LHCN-M2 (cell line): ENCODE data around the gene MID2. TPM values are rescaled to one million over a fixed set of nuclear protein-coding genes. Genes with fewer than 3 reads are reported as not detected.
"Not testable (repeated sequence)": the region's sequence is repeated elsewhere in the genome, so short reads cannot be mapped to it uniquely, and the experiment has no call there.

Experiments
- DNase-seq: peaks from one replicate; pipeline ENCODE4 v3.0.0-alpha.2; 2012; ENCODE audit warnings: low read depth
- total RNA-seq: library from RNA; depleted of rRNA; stranded (reverse); fragments of >200 nt; gene quantifications from 2 replicates; pipeline ENCODE4 v1.2.3, GENCODE V29; 2014

MID2 gene
- total RNA-seq, 1 experiment from 2014 or later: 8.8 TPM

DNA sequence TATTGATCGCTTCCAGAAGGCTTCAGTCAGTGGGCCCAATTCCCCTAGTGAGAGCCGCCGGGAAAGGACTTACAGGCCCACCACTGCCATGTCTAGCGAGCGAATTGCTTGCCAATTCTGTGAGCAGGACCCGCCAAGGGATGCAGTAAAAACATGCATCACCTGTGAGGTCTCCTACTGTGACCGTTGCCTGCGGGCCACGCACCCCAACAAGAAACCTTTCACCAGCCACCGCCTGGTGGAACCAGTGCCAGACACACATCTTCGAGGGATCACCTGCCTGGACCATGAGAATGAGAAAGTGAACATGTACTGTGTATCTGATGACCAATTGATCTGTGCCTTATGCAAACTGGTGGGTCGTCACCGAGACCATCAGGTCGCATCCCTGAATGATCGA, 15.3 kb downstream of the MID2 start:
- no peak for DNase-seq

DNA sequence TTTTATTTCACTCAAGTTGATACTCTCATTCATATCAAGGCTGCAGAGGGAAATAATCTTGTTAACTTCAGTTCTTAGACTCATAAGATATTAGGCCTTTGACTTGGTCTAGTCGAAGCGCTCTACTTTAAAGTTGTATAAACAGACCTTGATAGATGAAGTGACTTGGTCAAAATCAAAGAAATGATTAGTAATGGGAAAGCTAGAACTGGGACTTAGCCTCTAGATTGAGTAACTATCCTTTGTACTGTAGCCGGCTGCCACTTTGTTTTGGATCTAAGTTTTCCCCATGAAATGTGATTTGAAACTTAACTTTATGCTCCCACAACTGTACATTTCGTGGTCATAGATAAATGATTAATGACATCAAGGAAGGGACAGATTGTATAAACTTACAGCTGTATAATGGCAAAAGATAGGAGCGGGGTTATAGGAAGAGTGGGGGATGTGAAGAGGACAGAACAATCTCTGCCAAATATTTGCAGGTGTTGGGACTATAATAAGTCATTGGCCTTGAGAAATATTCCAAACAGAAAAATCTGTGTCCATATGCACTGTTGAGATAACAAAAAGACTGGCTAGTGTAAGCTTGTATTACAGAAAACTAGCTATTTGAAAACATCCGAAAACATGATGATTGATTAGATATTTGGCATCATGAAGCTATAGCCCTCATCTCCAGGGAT, 17.2 kb downstream of the MID2 start:
- no peak for DNase-seq

DNA sequence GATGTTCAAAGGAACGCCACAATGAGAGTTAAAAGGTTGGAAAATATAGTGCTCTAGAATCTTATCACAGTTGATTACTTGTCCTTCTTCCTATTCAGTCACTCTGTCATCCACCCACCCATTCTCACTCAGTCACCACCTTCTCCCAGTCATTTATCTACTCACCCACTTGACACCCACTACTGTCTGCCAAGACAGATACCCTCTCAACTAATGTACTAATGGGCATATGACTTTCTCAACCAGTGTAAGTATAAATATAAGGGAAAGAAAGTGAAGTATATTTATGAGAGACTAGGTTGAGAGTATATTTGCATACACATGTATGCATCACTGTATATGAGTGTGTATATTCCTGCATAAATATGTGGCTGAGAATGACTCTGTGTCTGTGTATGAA, 20.0 kb downstream of the MID2 start:
- DNase-seq: no peak

DNA sequence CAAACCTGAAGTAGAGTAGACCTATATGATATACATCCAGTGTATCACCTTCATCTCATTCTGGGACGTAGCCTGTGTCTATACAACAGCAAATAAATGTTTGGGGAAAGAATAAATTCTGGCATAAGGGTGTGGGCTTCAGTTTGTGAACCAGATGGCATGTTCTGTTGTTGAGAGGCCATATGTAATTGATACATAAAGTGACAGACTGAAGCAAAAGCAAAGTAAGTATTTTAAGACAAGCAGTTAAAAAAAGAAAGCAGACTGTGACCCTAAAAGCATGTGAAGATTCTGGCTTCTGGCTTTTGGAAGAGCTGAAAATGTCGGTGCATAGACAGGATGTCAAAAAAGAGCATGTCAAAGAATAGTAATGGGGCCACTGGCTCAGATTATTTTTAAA, 22.9 kb downstream of the MID2 start:
- no peak for DNase-seq

DNA sequence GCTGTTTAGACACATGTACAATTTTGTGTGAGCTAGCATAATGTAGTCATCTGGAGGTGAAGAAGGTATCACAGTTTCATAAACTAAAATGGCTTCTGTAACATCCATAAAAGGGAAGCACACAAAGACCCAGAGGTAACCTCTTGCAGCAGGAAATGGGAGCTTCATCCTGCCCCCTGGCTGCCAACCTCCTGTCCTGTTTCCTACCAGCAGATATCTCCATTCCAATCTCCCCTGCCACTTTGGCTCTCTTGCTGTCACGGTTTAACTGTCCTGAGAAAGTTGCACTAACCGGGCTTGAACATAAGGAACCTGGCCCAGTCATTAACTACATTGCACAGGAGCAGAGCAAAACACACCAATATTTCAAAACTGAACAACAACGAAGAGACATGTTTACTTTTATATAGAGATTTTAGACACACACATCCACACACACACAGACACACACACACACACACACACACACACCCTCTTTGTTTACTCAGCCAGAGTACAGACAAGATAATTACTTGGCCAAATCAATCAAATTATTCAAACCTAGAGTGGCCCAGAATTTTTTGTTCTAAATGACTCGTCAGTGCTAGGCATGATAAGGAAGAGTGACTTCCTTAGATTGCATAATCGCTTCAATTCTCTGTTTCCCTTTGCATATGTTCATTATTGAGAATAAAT, 24.2 kb downstream of the MID2 start:
- peak; percentile 31 for DNase-seq

DNA sequence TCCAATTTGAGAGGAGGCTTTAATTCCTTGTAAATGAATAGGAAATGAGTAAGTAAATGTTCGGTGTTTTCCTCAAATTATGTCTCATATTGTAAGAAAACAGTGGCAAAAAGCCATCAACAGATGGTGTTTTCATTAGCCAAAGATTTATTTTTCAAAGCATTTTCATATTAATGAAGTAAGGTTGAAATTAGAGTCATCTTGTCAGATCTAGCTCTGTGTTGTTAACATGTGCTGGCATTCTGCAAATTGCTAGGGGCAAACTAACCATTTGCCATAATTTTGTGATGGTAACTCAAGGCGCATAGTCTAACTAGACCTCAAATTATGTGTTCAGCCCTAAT, 24.7 kb downstream of the MID2 start:
- no peak for DNase-seq

DNA sequence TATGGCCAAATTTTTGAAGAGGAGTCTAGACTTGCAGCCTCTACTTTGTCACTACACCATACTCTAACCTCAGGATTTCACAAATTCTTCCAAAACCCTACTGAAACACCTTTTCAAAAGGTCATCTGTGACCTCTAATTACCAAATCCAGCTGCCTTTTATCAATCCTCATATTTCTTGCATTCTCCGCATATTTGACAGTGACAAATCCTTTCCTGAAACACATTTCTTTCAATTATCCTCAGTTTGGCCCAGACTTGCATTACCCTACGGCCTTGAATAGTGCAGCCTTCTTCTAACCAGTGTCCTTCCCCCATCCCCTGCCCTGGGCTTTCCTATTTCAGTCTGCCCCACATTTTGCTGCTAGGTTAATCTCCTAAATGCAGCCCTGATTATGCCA, 25.5 kb downstream of the MID2 start:
- DNase-seq: no peak

DNA sequence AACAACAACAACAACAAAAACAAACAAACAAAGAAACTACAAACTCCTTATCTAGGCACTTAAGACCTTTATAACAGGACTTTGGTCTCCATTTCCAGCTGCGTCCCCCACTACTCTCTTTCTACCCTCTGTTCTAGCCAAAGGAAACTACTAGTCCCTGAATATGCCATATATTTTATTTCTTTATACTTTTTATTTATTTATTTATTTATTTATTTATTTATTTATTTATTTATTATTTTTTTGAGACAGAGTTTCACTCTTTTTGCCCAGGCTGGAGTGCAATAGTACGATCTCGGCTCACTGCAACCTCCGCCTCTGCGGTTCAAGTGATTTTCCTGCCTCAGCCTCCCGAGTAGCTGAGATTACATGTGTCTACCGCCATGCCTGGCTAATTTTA, 26.0 kb downstream of the MID2 start:
- not testable (repeated sequence) for DNase-seq

DNA sequence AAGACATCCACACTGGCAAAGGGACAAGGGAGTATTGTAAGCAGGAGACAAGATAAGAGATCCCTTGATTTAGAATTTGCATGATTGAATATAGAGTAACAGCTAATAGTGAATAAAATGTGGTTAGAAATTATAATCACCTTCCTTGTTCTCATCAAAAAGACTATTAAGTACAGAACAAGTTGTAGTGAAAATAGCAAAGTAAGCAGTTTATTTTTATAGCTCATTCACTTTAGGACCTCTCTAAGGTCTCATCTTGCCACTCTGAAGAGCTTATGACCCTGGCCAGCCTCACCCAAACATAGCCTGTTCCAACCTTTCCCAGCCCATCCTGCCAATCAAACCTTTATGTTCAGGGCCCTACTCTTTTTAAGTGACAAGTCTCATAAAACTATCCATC, 30.6 kb downstream of the MID2 start:
- DNase-seq: no peak

DNA sequence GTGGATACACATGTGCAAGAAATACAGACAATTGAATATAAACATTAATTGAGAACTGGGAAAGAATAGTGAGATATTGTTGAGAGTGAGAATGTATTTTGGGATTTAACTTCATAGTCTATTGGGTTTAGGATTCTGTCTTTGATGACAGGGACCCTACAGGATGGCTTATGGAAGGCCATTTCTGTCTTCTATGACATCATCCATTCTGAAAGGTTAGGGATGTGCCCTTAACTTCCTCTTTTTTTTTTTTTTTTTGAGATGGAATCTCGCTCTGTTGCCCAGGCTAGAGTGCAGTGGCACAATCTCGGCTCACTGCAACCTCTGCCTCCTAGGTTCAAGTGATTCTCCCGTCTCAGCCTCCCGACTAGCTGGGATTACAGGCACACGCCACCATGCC, 31.4 kb downstream of the MID2 start:
- not testable (repeated sequence) for DNase-seq

DNA sequence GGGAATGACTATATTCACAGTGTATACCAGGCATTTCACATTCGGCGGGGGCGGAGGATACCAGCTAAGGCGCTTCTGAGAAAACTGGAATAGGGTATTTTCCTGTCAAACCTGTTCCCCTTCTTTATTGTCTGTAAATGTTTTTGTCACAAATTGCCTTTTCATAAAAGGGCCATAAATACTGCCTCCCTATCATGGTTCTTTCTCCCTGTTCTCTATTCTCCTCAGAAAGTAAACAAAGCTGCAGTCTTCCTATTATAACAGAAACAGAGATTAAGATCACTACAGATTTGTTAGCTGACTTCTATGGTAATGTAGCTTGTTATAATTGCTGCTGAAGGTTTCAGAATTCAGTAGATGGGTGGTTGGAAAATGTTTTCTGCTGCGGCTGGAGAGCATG, 32.2 kb downstream of the MID2 start:
- no peak for DNase-seq

DNA sequence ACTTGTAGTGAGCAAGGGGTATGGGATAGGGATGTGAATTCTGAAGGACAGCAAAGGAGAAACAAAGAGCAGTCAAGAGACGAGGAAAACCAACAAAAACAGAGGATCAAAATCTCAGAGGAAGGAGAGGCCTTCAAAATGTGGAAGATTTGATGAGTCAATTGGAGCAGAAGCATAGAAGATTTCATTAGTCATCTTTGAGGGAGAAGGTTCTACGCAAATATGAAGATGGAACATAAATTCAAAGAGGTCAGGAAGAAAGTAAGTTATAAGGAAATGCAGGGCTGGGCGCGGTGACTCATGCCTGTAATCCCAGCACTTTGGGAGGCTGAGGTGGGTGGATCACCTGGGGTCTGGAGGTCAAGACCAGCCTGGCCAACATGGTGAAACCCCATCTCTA, 35.4 kb downstream of the MID2 start:
- DNase-seq: no peak

DNA sequence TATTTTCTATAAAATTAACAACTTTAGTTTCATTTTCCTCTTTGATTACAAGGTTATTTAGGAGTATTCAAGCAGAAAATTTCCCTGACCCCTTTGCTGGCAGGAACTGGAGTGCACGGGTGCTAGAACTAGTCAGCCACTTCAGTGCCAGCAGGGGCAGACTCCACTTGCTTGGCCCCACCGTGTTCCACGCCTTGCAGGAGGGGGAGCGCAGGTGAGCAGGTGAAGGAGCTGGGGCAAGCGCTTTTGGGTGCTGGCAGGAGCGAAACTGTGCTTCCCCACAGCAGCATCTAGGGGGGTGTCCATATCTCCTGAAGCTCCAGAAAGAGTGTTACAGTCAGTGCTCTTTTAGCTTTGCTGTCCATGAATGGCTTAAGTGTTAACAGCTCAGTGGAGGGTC, 45.5 kb downstream of the MID2 start:
- DNase-seq: no peak

DNA sequence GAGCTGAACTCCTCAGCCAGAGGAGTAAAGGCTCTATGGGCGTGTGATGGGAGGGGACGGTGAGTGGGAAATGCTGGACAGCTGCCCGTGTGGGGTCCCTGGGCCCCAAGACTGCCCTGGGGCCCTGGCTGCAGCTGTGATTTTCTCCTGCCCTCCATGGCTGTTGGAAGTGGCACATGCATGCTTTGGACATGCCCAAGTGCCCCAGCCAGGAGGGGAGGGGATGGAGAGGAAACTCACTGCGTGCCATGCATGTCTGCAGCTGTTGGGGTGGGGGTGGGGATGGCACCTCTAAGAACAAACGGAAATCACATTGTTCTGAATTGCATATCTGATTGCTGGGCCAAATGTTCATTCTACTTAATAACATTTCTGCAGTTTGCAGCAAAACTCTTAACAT, 52.4 kb downstream of the MID2 start:
- DNase-seq: peak; percentile 86

DNA sequence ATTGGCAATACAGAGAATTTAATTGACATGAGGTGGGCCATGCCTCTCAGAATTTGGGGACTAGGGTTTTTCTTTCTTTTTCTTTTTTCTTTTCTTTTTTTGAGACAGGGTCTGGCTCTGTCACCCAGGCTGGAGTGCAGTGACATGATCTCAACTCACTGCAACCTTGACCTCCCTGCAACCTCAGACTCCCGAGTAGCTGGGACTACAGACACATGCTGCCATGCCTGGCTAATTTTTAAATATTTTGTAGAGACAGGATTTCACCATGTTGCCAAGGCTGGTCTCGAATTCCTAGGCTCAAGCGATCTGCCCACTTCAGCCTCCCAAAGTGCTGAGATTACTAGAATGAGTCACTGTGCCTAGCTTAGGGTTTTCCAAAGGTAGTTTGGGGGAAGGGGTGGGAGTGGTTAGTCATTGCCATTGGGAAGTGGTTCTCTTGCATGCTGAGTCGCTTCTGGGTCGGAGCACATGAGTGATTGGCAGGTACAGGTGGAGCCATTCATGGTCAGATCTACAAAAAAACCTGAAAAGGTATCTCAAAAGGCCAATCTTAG, 54.5 kb downstream of the MID2 start:
- DNase-seq: peak; percentile 68

DNA sequence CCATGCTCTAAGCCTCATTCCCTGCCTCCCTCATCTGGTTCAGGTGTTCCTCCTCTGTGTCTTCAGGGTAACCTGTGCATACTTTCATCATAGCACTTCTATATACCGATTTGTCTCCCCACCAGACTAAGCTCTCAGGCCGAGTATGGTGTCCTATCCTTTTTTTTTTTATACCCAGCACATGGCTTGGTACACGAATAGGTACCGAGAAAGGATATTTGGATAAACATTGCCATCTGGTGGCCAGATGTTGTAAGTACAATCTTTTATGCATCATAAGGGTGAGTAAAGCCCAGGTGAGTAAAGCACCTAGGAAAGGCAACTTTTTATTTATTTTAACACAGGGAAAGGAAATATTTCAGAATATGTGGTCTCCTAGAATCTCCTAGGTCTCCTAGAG, 68.4 kb downstream of the MID2 start:
- DNase-seq: peak; percentile 47

DNA sequence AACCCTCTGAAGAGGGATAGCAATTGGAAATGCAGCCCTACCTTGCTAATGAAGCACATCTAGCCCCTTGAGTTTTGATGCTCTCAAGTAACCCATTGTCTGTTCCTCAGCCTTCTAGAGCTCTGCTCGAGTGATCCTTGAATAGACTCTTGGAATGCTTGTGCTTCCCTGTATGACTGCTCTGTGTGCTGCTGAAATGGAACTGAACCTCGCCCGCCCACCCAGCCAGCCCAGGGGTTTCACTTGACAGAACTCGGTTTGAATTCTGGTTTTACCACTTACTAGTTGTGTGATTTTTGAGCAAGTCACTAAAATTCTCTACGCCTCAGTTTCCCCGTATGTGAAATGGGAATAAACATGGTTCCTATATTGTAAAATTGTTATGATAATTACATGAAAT, 77.1 kb downstream of the MID2 start:
- no peak for DNase-seq

DNA sequence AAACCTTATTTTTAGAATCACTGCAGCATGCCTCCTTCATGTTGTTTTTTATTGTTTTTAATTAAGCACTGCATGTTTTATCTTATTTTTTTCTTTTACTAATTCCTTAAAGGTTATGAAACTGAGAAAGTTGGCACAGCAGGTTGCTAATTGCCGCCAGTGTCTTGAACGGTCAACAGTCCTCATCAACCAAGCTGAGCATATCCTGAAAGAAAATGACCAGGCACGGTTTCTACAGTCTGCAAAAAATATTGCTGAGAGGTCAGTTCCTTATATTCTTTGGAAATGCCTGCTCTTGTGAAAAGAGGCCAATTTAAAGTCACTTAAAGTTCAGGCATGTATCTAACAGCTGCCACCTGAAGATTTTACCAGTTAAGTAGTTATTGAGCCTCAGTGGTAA, 79.7 kb downstream of the MID2 start:
- no peak for DNase-seq

DNA sequence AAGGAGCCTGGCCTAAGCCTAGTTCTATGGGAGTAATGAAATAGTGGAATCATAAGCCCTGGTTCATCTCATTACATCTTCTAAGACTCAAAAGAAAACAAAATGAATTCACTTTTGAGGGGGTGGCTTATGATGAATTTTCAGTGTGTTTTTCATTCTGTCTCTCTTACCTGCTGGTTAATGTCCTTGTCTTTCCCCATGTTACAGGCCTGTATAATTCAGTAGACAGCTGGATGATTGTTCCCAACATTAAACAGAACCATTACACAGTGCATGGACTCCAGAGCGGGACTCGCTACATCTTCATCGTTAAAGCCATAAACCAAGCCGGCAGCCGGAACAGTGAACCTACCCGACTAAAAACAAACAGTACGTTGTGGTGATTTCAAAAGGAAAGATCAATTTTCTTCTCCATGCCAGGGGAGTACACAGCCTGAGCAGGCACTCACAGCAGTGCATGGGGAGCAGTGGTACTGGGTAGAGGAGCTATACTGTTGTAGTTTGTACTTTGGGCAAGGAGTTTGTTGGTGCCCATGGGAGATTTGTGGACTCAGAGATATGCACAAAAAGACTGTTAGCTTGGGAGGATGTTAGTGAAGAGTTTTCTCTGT, 98.6 kb downstream of the MID2 start:
- DNase-seq: no peak

DNA sequence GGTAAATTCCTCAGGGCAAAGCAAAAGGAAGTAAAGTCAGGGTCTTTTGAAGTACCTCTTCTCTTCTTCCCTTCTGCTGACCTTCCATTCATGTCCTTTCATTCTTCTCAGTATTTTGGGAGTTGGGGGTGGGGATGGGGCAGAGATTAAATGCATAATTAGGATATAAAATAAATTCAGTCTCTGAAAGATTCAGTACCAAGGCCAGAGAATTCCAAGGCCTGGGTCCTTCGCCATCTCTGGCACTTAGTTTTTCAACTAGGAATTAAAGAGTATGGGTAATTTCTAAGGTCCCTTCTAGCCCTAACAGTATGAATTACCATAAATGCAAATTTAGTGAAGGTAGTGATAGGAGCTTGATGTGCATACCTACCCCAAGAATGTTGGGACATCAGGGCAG, 108.6 kb downstream of the MID2 start:
- no peak for DNase-seq

DNA sequence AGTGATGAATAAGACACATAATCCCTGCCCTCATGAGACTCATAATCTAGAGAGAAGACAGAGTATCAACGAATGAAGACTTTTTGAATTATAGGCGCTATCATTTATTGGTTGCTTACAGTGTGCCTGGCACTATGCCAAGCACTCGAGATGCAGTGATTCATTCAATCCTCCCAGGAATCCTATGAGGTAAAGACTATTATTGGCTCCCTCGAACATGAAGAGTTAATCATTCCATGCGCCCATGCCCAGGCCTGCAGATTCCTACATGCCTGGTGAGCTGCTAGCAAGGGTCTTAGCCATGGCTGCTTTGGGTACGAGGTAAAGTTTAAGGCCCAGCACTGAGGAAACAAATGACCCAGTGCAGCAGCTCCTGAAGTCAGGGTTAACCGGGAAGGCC, 109.5 kb downstream of the MID2 start:
- DNase-seq: peak; percentile 31

DNA sequence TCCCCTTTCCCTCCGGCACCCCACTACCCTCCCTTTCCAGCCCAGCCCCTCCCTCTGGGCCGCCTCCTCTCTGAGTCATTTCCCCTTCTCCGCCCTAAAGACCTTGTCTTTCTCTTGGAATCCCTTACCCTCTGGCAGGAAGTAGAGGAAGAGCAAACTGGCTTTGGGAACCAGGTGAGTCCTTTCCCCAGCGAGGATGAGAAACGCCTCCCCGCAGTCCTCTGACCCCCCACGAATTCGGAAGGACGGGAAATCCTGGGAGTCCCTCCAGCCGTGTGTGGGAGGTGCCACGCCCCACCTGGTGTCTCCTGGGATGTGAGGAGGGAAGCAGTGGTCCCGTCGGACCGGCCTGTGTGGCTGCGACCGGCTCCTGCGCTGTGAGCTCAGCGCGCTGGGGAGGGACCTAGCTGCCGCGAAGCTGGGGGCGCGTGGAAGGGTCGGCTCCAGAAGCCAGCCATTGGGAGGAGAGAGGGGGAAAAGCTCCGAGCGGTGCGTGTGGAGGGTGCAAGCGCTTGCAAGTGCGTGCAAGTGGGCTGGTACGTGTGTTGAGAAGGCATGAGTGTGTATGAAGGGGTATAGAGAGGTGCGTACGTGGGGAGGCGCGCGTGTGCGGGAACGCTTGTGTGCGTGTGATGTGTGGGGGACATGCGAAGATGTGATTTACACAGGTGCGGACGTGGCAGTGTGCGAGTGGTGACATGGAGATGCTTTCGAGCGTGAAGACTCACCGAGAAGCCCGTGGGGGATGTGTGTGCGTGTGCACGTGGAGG, 110.2 kb downstream of the MID2 start:
- no peak for DNase-seq

DNA sequence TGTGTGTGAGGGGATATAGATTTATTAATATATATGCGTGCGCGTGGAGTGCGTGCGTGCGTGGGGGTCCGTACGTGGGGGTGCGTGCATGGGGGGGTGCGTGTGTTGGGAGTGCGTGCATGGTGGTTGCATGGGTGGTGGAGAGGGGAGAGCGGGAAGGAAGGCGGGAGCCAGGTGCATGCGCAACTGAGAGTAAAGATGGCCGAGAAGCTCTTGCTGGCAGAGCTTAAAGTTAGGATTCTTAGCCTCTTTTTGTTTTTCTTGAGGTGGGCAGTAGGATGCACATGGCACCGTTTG, 110.7 kb downstream of the MID2 start:
- DNase-seq: no peak
